ENCODE data around the gene MSANTD2.
A peak's percentile ranks its signal among the peaks of the same experiment; 100 is the strongest.

Gene MSANTD2

GRCh38 chr11:124745270-124745834, 54.9 kb downstream of the MSANTD2 start:
- DNase-seq (ENCODE audit: low spot score in 2 of 2) (no peak), ATAC-seq (replicated peaks; ENCODE audit: extremely low read depth, poor library complexity, severe bottlenecking) (no peak)
- no peaks in the 10 kb centered on the region for H3K9me3 Mint-ChIP-seq
- peaks cover 12% of the 10 kb centered on the region for H3K4me1 Mint-ChIP-seq
- no peak overlapping the region for H3K27ac Mint-ChIP-seq (ENCODE audit: low read depth)
- peaks cover 17% of the 10 kb centered on the region for H3K27me3 Mint-ChIP-seq
- peak overlapping the region; percentile 91 for H3K4me3 Mint-ChIP-seq
- peaks cover 6% of the 10 kb centered on the region for H3K36me3 Mint-ChIP-seq (ENCODE audit: insufficient read depth)

GRCh38 chr11:124743050-124743449, 57.2 kb downstream of the MSANTD2 start:
- DNase-seq (ENCODE audit: low spot score in 2 of 2), result no peak
- ATAC-seq (replicated peaks; ENCODE audit: extremely low read depth, poor library complexity, severe bottlenecking), result no peak
- H3K27me3 Mint-ChIP-seq, result peaks cover 31% of the 10 kb centered on the region
- H3K4me3 Mint-ChIP-seq, result no peak overlapping the region
- H3K9me3 Mint-ChIP-seq, result no peaks in the 10 kb centered on the region
- peaks cover 26% of the 10 kb centered on the region for H3K4me1 Mint-ChIP-seq
- H3K36me3 Mint-ChIP-seq (ENCODE audit: insufficient read depth), result peaks cover 6% of the 10 kb centered on the region
- no peak overlapping the region for H3K27ac Mint-ChIP-seq (ENCODE audit: low read depth)

GRCh38 chr11:124742555-124742954, 57.7 kb downstream of the MSANTD2 start:
- no peak overlapping the region for H3K27ac Mint-ChIP-seq (ENCODE audit: low read depth)
- peaks cover 6% of the 10 kb centered on the region for H3K36me3 Mint-ChIP-seq (ENCODE audit: insufficient read depth)
- H3K4me3 Mint-ChIP-seq, result no peak overlapping the region
- no peak for DNase-seq (ENCODE audit: low spot score in 2 of 2)
- ATAC-seq (replicated peaks; ENCODE audit: extremely low read depth, poor library complexity, severe bottlenecking), result no peak
- H3K9me3 Mint-ChIP-seq, result no peaks in the 10 kb centered on the region
- peaks cover 31% of the 10 kb centered on the region for H3K27me3 Mint-ChIP-seq
- peaks cover 26% of the 10 kb centered on the region for H3K4me1 Mint-ChIP-seq

GRCh38 chr11:124740277-124740882, 59.8 kb downstream of the MSANTD2 start:
- ATAC-seq (replicated peaks; ENCODE audit: extremely low read depth, poor library complexity, severe bottlenecking) (peak; percentile 52), DNase-seq (ENCODE audit: low spot score in 2 of 2) (no peak)
- Mint-ChIP-seq H3K27me3 (peaks cover 41% of the 10 kb centered on the region), H3K4me1 (peaks cover 21% of the 10 kb centered on the region), H3K27ac (ENCODE audit: low read depth) (no peak overlapping the region), H3K36me3 (ENCODE audit: insufficient read depth) (no peaks in the 10 kb centered on the region), H3K4me3 (peak overlapping the region; percentile 84), H3K9me3 (no peaks in the 10 kb centered on the region)

- ATAC-seq (replicated peaks; ENCODE audit: extremely low read depth, poor library complexity, severe bottlenecking), result peak; percentile 86
- no peaks in the 10 kb centered on the region for H3K36me3 Mint-ChIP-seq (ENCODE audit: insufficient read depth)
- peaks cover 21% of the 10 kb centered on the region for H3K4me1 Mint-ChIP-seq
- peak within 1 kb of the TSS; percentile 23 for H3K27ac Mint-ChIP-seq (ENCODE audit: low read depth)
- H3K9me3 Mint-ChIP-seq, result no peaks in the 10 kb centered on the region
- peaks cover 41% of the 10 kb centered on the region for H3K27me3 Mint-ChIP-seq
- peak within 1 kb of the TSS; percentile 84 for H3K4me3 Mint-ChIP-seq
- peak; percentile 57 to 61 for DNase-seq (ENCODE audit: low spot score in 2 of 2)
Measured at GRCh38 chr11:124739479-124740276, 60.5 kb downstream of the MSANTD2 start, which contains the start of gene NRGN. NRGN (plus strand) TSS chr11:124739942; CDS start chr11:124740085, 143 bp downstream.

- peaks cover 21% of the 10 kb centered on the region for H3K4me1 Mint-ChIP-seq
- ATAC-seq (replicated peaks; ENCODE audit: extremely low read depth, poor library complexity, severe bottlenecking) (no peak), DNase-seq (ENCODE audit: low spot score in 2 of 2) (no peak)
- no peaks in the 10 kb centered on the region for H3K9me3 Mint-ChIP-seq
- peak overlapping the region; percentile 23 for H3K27ac Mint-ChIP-seq (ENCODE audit: low read depth)
- H3K27me3 Mint-ChIP-seq, result peaks cover 41% of the 10 kb centered on the region
- H3K4me3 Mint-ChIP-seq, result peak overlapping the region; percentile 84
- peaks cover 1% of the 10 kb centered on the region for H3K36me3 Mint-ChIP-seq (ENCODE audit: insufficient read depth)
Measured at GRCh38 chr11:124738713-124739478, 61.3 kb downstream of the MSANTD2 start.

- no peak overlapping the region for H3K27ac Mint-ChIP-seq (ENCODE audit: low read depth)
- peaks cover 41% of the 10 kb centered on the region for H3K27me3 Mint-ChIP-seq
- DNase-seq (ENCODE audit: low spot score in 2 of 2), result no peak
- no peak overlapping the region for H3K4me3 Mint-ChIP-seq
- H3K4me1 Mint-ChIP-seq, result peaks cover 21% of the 10 kb centered on the region
- ATAC-seq (replicated peaks; ENCODE audit: extremely low read depth, poor library complexity, severe bottlenecking), result no peak
- no peaks in the 10 kb centered on the region for H3K9me3 Mint-ChIP-seq
- peaks cover 1% of the 10 kb centered on the region for H3K36me3 Mint-ChIP-seq (ENCODE audit: insufficient read depth)
Measured at GRCh38 chr11:124737638-124738305, 62.4 kb downstream of the MSANTD2 start.

- H3K27ac Mint-ChIP-seq (ENCODE audit: low read depth), result no peak overlapping the region
- no peak for DNase-seq (ENCODE audit: low spot score in 2 of 2)
- peaks cover 21% of the 10 kb centered on the region for H3K4me1 Mint-ChIP-seq
- H3K27me3 Mint-ChIP-seq, result peaks cover 35% of the 10 kb centered on the region
- no peak overlapping the region for H3K4me3 Mint-ChIP-seq
- H3K9me3 Mint-ChIP-seq, result no peaks in the 10 kb centered on the region
- H3K36me3 Mint-ChIP-seq (ENCODE audit: insufficient read depth), result peaks cover 1% of the 10 kb centered on the region
- ATAC-seq (replicated peaks; ENCODE audit: extremely low read depth, poor library complexity, severe bottlenecking), result no peak
Measured at GRCh38 chr11:124736736-124737135, 63.5 kb downstream of the MSANTD2 start.

- no peak for ATAC-seq (replicated peaks; ENCODE audit: extremely low read depth, poor library complexity, severe bottlenecking)
- Mint-ChIP-seq H3K4me1 (no peaks in the 10 kb centered on the region), H3K27ac (ENCODE audit: low read depth) (no peak overlapping the region)
Measured at GRCh38 chr11:124732230-124732629, 68.0 kb downstream of the MSANTD2 start.

GRCh38 chr11:124729571-124729970, 70.6 kb downstream of the MSANTD2 start:
- Mint-ChIP-seq H3K4me1 (peaks cover 12% of the 10 kb centered on the region), H3K36me3 (ENCODE audit: insufficient read depth) (peaks cover 1% of the 10 kb centered on the region), H3K27ac (ENCODE audit: low read depth) (no peak overlapping the region), H3K4me3 (no peak overlapping the region), H3K9me3 (no peaks in the 10 kb centered on the region), H3K27me3 (peaks cover 19% of the 10 kb centered on the region)
- no peak for DNase-seq (ENCODE audit: low spot score in 2 of 2)
- no peak for ATAC-seq (replicated peaks; ENCODE audit: extremely low read depth, poor library complexity, severe bottlenecking)

More at GRCh38 chr11:124732230-124732629, 68.0 kb downstream of the MSANTD2 start:
- Mint-ChIP-seq H3K27me3 (peaks cover 10% of the 10 kb centered on the region), H3K9me3 (no peaks in the 10 kb centered on the region), H3K36me3 (ENCODE audit: insufficient read depth) (peaks cover 1% of the 10 kb centered on the region), H3K4me3 (no peak overlapping the region)
- no peak for DNase-seq (ENCODE audit: low spot score in 2 of 2)

- H3K27me3 Mint-ChIP-seq, result peaks cover 32% of the 10 kb centered on the region
- no peak for DNase-seq (ENCODE audit: low spot score in 2 of 2)
- no peak overlapping the region for H3K4me3 Mint-ChIP-seq
- no peaks in the 10 kb centered on the region for H3K36me3 Mint-ChIP-seq (ENCODE audit: insufficient read depth)
- peaks cover 12% of the 10 kb centered on the region for H3K4me1 Mint-ChIP-seq
- no peak overlapping the region for H3K27ac Mint-ChIP-seq (ENCODE audit: low read depth)
- H3K9me3 Mint-ChIP-seq, result no peaks in the 10 kb centered on the region
- no peak for ATAC-seq (replicated peaks; ENCODE audit: extremely low read depth, poor library complexity, severe bottlenecking)
Measured at GRCh38 chr11:124728134-124728533, 72.1 kb downstream of the MSANTD2 start.

GRCh38 chr11:124727474-124727873, 72.7 kb downstream of the MSANTD2 start:
- Mint-ChIP-seq H3K4me3 (no peak overlapping the region), H3K9me3 (no peaks in the 10 kb centered on the region), H3K4me1 (peaks cover 12% of the 10 kb centered on the region), H3K36me3 (ENCODE audit: insufficient read depth) (no peaks in the 10 kb centered on the region), H3K27me3 (peaks cover 39% of the 10 kb centered on the region), H3K27ac (ENCODE audit: low read depth) (no peak overlapping the region)
- ATAC-seq (replicated peaks; ENCODE audit: extremely low read depth, poor library complexity, severe bottlenecking), result no peak
- DNase-seq (ENCODE audit: low spot score in 2 of 2), result no peak
